T-cell (primary cell): ENCODE data around the gene CFAP46. TPM values are rescaled to one million over a fixed set of nuclear protein-coding genes. Genes with fewer than 3 reads are reported as not detected.
"Not testable (repeated sequence)": the region's sequence is repeated elsewhere in the genome, so short reads cannot be mapped to it uniquely, and the experiment has no call there.

Experiments
- ATAC-seq, 4 experiments: fragments of 200-7000 bp in 3 of 4; fragments of 150-1000 bp in 1 of 4; cut with Tn5 transposase; replicated peaks in 1 of 4; 1 replicate in 3 of 4; 2 replicates in 1 of 4; pipeline ENCODE4 v1.10.0; 2021; ENCODE audit warnings: moderate library complexity in 3 of 4, mild to moderate bottlenecking in 2 of 4, moderate number of reproducible peaks in 1 of 4
- CTCF ChIA-PET, 2 donors: fragments of 300-600 bp; sonication (Branson Sonifier 250); formaldehyde crosslinking; loops; one replicate each; lab custom pipeline; 2022; ENCODE audit warnings: antibody characterized with exemption in 2 of 2; lab: Charles Lee
- POLR2A ChIA-PET, 2 donors: fragments of 300-600 bp; sonication (Branson Sonifier 250); formaldehyde crosslinking; loops; one replicate each; lab custom pipeline; 2022; ENCODE audit warnings: antibody characterized with exemption in 2 of 2; lab: Charles Lee
- DNase-seq, 35 experiments: peaks; one replicate each; pipeline versions ENCODE4 v3.0.0 to v3.0.0-alpha.2; 2013 to 2023
- H3K27ac ChIP-seq: one replicate; pipeline ENCODE4 v1.5.1; 2013; ENCODE audit warnings: low read length
- H3K27me3 ChIP-seq, 2 experiments: replicated peaks in 1 of 2; 1 replicate in 1 of 2; 2 replicates in 1 of 2; pipeline versions ENCODE4 v1.6.1 to v1.7.0; 2013; ENCODE audit warnings: low read length in 1 of 2, mixed read lengths in 1 of 2; ENCODE audit not compliant: control insufficient read depth in 2 of 2, insufficient read depth in 2 of 2; ENCODE audit errors: extremely low read depth in 1 of 2
- H3K36me3 ChIP-seq, 2 donors: 1 replicate in 1 of 2; 2 replicates in 1 of 2; pipeline versions ENCODE4 v1.6.1 to v1.7.0; 2013; ENCODE audit warnings: low read length in 1 of 2; ENCODE audit not compliant: control insufficient read depth in 2 of 2, insufficient read depth in 1 of 2; ENCODE audit errors: extremely low read depth in 1 of 2
- H3K4me1 ChIP-seq, 2 experiments: 1 replicate in 1 of 2; 2 replicates in 1 of 2; pipeline versions ENCODE4 v1.6.1 to v1.7.0; 2013; ENCODE audit warnings: low read length in 2 of 2, mixed read lengths in 1 of 2; ENCODE audit not compliant: insufficient read depth in 2 of 2, control insufficient read depth in 1 of 2; ENCODE audit errors: extremely low read depth in 1 of 2
- H3K4me3 ChIP-seq, 2 donors: 1 replicate in 1 of 2; 2 replicates in 1 of 2; pipeline versions ENCODE4 v1.5.1 to v1.7.0; 2013; ENCODE audit warnings: mild to moderate bottlenecking in 2 of 2, low read length in 1 of 2, moderate library complexity in 1 of 2; ENCODE audit not compliant: control insufficient read depth in 1 of 2; ENCODE audit errors: extremely low read depth in 1 of 2
- H3K9me3 ChIP-seq: 2 replicates; pipeline ENCODE4 v1.7.0; 2013
- H3K27ac Mint-ChIP-seq, 2 donors: one replicate each; pipeline ENCODE4 v1.8.0; 2020 to 2021; ENCODE audit warnings: mild to moderate bottlenecking in 2 of 2, mixed read lengths in 2 of 2
- H3K27me3 Mint-ChIP-seq, 2 donors: one replicate each; pipeline ENCODE4 v1.8.0; 2021 to 2022; ENCODE audit warnings: mixed read lengths in 2 of 2
- H3K36me3 Mint-ChIP-seq: one replicate; pipeline ENCODE4 v1.8.0; 2021; ENCODE audit warnings: mixed read lengths
- H3K4me1 Mint-ChIP-seq, 3 donors: one replicate each; pipeline ENCODE4 v1.8.0; 2020 to 2022; ENCODE audit warnings: mixed read lengths in 3 of 3, mild to moderate bottlenecking in 1 of 3
- H3K4me3 Mint-ChIP-seq, 3 donors: one replicate each; pipeline ENCODE4 v1.8.0; 2020 to 2022; ENCODE audit warnings: mild to moderate bottlenecking in 3 of 3, mixed read lengths in 3 of 3, moderate library complexity in 3 of 3
- H3K9me3 Mint-ChIP-seq, 3 donors: one replicate each; pipeline ENCODE4 v1.8.0; 2020 to 2022; ENCODE audit warnings: mixed read lengths in 3 of 3
- whole genome bisulfite sequencing: methylation state at CpG from one replicate; pipeline ENCODE4 v1.1.5; 2013; ENCODE audit warnings: missing lambda C conversion rate; ENCODE audit not compliant: insufficient coverage; 5-methylcytosine and 5-hydroxymethylcytosine counted together
- total RNA-seq, 35 experiments: library from RNA in 6 of 35; stranded (reverse) in 6 of 35; fragments of 120-200 nt in 1 of 35; gene quantifications; one replicate each; pipeline versions ENCODE4 v1.2.1 to v1.2.4 and lab custom pipeline; 2013 to 2026

The CFAP46 gene
- total RNA-seq, 5 donors from 2014 or later (not counting 1 experiment from before 2014, with no cell fraction given), result not detected

GRCh38 chr10:132971448-132972148, 29.2 kb upstream of the CFAP46 start:
- WGBS, result 72% methylated on average over 17 of the region's 24 CpGs
- Histone ChIP-seq H3K36me3 (no peaks in the 10 kb centered on the region), H3K4me3 (no peak overlapping the region), H3K4me1 (no peaks in the 10 kb centered on the region), H3K9me3 (no peaks in the 10 kb centered on the region), H3K27ac (no peak overlapping the region), H3K27me3 (peaks cover 0 to 63% of the 10 kb centered on the region in 2 experiments)
- Mint-ChIP-seq H3K4me3 (no peak overlapping the region), H3K27ac (no peak overlapping the region), H3K4me1 (peaks cover 0 to 10% (median 2%) of the 10 kb centered on the region in 3 donors), H3K27me3 (peaks cover 21 to 28% of the 10 kb centered on the region in 2 donors), H3K36me3 (no peaks in the 10 kb centered on the region), H3K9me3 (peaks cover 0 to 3% (median 0%) of the 10 kb centered on the region in 3 donors)
- DNase-seq (no peak), ATAC-seq (no peak)
- CTCF ChIA-PET, result no interaction called here
- POLR2A ChIA-PET, result no interaction called here

GRCh38 chr10:132970641-132971438, 28.5 kb upstream of the CFAP46 start:
- ChIA-PET POLR2A (no interaction called here), CTCF (no interaction called here)
- WGBS, result 74% methylated on average over 22 of the region's 22 CpGs
- no peak overlapping the region for H3K4me3 Mint-ChIP-seq
- peaks cover 0 to 10% (median under 1%) of the 10 kb centered on the region in 3 donors for H3K4me1 Mint-ChIP-seq
- peaks cover 0 to 3% (median 0%) of the 10 kb centered on the region in 3 donors for H3K9me3 Mint-ChIP-seq
- no peak for DNase-seq
- no peak overlapping the region for H3K27ac Mint-ChIP-seq
- Histone ChIP-seq H3K4me1 (no peaks in the 10 kb centered on the region), H3K9me3 (no peaks in the 10 kb centered on the region), H3K4me3 (no peak overlapping the region), H3K27ac (no peak overlapping the region), H3K27me3 (peaks cover 2 to 61% of the 10 kb centered on the region in 2 experiments), H3K36me3 (no peaks in the 10 kb centered on the region)
- peaks cover 25 to 29% of the 10 kb centered on the region in 2 donors for H3K27me3 Mint-ChIP-seq
- ATAC-seq, result no peak
- H3K36me3 Mint-ChIP-seq, result no peaks in the 10 kb centered on the region

GRCh38 chr10:132967540-132967939, 25.2 kb upstream of the CFAP46 start:
- no peak for DNase-seq
- peaks cover 7 to 48% of the 10 kb centered on the region in 2 experiments for H3K27me3 ChIP-seq

GRCh38 chr10:132965411-132966057, 23.2 kb upstream of the CFAP46 start:
- no peaks in the 10 kb centered on the region for H3K9me3 ChIP-seq
- Mint-ChIP-seq H3K27ac (no peak overlapping the region), H3K27me3 (peaks cover 26 to 32% of the 10 kb centered on the region in 2 donors), H3K4me3 (no peak overlapping the region), H3K36me3 (no peaks in the 10 kb centered on the region), H3K4me1 (peaks cover 14 to 29% (median 24%) of the 10 kb centered on the region in 3 donors), H3K9me3 (no peaks in the 10 kb centered on the region)
- H3K36me3 ChIP-seq, result no peaks in the 10 kb centered on the region
- peaks cover 7 to 38% of the 10 kb centered on the region in 2 experiments for H3K27me3 ChIP-seq
- ChIA-PET POLR2A (no interaction called here), CTCF (no interaction called here)
- DNase-seq (no peak), ATAC-seq (no peak)
- H3K27ac ChIP-seq, result no peak overlapping the region
- H3K4me3 ChIP-seq, result no peak overlapping the region
- H3K4me1 ChIP-seq, result peaks cover 0 to 12% of the 10 kb centered on the region in 2 experiments
- WGBS, result 84% methylated on average over 18 of the region's 26 CpGs

More at GRCh38 chr10:132967540-132967939, 25.2 kb upstream of the CFAP46 start:
- H3K27me3 Mint-ChIP-seq, result peaks cover 32 to 36% of the 10 kb centered on the region in 2 donors
- ChIA-PET CTCF (no interaction called here), POLR2A (no interaction called here)
- H3K4me3 ChIP-seq, result no peak overlapping the region
- no peak overlapping the region for H3K4me3 Mint-ChIP-seq
- no peak overlapping the region for H3K27ac Mint-ChIP-seq
- no peaks in the 10 kb centered on the region for H3K9me3 ChIP-seq
- WGBS, result 73% methylated on average over 11 of the region's 11 CpGs
- no peak overlapping the region for H3K27ac ChIP-seq
- H3K4me1 ChIP-seq, result peaks cover 0 to 4% of the 10 kb centered on the region in 2 experiments
- no peak for ATAC-seq
- H3K36me3 ChIP-seq, result no peaks in the 10 kb centered on the region
- peaks cover 10 to 20% (median 20%) of the 10 kb centered on the region in 3 donors for H3K4me1 Mint-ChIP-seq
- no peaks in the 10 kb centered on the region for H3K36me3 Mint-ChIP-seq
- H3K9me3 Mint-ChIP-seq, result peaks cover 0 to 3% (median 0%) of the 10 kb centered on the region in 3 donors

- Histone ChIP-seq H3K4me1 (peaks cover 0 to 12% of the 10 kb centered on the region in 2 experiments), H3K27me3 (peaks cover 7 to 40% of the 10 kb centered on the region in 2 experiments)
- CTCF ChIA-PET, H3K27ac ChIP-seq, H3K4me3 ChIP-seq, H3K36me3 ChIP-seq, H3K9me3 ChIP-seq, H3K36me3 Mint-ChIP-seq, H3K27ac Mint-ChIP-seq, H3K9me3 Mint-ChIP-seq, POLR2A ChIA-PET: not testable (repeated sequence)
- WGBS, result 81% methylated on average over 43 of the region's 43 CpGs
- Mint-ChIP-seq H3K4me1 (peaks cover 14 to 29% (median 24%) of the 10 kb centered on the region in 3 donors), H3K4me3 (peak overlapping the region in 2 of 3 donors; percentile 13 to 17), H3K27me3 (peaks cover 26 to 32% of the 10 kb centered on the region in 2 donors)
- ATAC-seq (peak in 1 of 4 experiments; percentile 32), DNase-seq (peak in 1 of 35 experiments; percentile 23)
Measured at GRCh38 chr10:132964707-132965410, 22.5 kb upstream of the CFAP46 start.
